Measurements from ENCODE around the gene RELA.
"Not testable (repeated sequence)": the region's sequence is repeated elsewhere in the genome, so short reads cannot be mapped to it uniquely, and the experiment has no call there.

The RELA gene

DNA sequence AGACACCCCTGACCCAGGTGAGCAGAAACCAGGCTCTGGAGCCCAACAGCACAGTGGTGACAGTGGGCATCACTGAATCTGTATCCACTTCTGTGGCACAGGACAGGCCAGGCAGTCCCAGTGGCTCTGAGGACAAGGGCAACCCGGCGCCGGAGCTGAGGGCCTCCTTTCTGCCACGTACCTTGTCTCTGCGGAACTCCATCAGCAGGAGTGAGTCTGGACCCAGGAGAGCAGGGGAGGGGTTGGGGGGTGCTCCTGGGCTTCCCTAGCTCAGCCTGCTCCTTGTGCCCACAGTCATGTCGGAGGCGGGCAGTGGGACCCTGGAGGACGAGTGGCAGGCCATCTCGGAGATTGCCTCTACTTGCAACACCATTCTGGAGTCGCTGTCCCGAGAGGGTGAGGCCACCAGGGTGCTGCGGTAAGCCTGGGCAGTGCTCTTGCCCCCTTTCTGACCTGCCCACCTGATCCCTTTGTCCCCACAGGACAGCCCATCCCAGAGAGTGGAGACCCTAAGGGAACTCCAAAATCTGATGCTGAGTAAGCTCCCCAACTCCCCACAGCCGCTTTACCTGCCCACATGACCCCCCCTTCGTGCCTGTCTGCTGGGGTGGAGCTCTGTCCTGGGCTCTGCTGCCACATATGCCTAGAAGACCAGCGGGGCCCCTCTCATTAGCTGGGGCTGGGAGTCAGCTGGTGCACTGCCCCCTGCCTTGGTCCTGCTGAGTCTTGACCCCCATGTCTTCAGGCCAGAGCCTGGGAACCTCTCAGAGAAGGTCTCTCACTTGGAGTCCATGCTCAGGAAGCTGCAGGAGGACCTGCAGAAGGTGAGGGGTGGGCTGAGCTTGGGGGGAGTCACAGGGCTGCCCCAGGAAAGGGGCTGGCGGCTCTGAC, 12.8 kb downstream of the RELA start:
- no peak for DNase-seq (ENCODE audit: low read depth in 4 of 4, low spot score in 1 of 4)

DNA sequence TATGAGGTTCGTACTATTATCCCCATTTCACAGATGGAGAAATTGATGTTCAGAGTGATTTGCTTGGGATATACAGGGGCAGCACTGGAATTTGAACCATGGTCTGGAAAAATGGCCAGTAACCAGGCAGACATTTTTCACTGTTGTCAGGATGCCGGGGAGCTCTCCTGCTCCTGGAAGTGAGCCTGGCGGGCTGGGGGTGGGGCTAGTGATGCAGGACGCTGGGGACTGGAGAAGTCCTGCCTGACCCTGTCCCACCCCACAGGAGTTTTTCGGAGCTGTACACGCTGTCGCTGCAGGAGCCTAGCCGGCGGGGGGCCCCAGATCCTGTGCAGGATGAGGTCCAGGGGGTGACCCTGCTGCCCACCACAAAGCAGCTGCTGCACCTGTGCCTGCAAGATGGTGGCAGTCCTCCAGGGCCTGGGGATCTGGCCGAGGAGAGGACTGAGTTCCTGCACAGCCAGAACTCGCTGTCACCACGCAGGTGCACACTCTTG, 13.7 kb downstream of the RELA start:
- DNase-seq (ENCODE audit: low read depth in 4 of 4, low spot score in 1 of 4): no peak

DNA sequence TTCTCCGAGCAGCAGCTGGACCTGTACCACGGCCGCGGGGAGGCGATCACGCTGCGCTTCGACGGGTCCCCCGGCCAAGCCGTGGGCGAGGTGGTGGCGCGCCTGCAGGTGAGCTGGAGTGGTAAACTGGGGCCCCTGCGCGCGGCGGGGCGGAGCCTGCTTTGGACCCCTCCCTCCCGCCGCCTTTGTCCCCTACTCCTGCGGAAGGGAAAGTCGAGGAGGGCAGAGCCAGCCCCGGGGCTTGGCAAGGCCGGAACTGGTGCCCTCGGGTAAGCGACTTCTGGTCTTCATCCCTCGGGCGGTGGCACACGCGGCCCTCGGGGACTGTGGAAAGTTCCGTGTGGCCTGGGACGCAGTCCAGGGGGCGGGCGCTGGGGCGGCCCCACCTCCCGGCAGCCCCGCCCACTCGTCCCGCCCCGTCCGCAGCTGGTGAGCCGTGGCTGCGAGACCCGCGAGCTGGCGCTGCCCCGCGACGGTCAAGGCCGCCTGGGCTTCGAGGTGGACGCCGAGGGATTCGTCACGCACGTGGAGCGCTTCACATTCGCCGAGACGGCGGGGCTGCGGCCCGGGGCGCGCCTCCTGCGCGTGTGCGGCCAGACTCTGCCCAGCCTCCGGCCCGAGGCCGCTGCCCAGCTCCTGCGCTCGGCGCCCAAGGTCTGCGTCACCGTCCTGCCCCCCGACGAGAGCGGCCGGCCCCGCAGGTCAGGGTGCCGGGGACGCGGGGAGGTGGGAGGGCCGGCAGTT, 15.6 kb downstream of the RELA start:
- DNase-seq (ENCODE audit: low read depth in 4 of 4, low spot score in 1 of 4): no peak

DNA sequence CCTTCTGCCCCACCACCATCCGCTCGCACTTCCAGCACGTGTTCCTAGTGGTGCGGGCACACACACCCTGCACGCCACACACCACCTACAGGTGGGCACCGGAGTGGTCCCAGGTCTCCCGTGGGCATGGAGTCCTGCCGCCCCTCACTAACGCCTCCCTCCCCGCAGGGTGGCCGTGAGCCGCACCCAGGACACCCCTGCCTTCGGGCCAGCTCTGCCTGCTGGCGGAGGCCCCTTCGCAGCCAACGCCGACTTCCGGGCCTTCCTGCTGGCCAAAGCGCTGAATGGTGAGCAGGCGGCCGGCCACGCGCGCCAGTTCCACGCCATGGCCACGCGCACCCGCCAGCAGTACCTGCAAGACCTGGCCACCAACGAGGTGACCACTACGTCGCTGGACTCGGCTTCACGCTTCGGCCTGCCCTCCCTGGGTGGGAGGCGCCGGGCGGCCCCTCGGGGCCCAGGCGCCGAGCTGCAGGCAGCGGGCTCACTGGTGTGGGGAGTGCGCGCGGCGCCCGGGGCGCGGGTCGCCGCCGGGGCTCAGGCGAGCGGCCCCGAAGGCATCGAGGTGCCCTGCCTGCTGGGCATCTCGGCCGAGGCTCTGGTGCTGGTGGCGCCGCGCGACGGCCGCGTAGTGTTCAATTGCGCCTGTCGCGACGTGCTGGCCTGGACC, 16.3 kb downstream of the RELA start:
- DNase-seq (ENCODE audit: low read depth in 4 of 4, low spot score in 1 of 4): no peak

DNA sequence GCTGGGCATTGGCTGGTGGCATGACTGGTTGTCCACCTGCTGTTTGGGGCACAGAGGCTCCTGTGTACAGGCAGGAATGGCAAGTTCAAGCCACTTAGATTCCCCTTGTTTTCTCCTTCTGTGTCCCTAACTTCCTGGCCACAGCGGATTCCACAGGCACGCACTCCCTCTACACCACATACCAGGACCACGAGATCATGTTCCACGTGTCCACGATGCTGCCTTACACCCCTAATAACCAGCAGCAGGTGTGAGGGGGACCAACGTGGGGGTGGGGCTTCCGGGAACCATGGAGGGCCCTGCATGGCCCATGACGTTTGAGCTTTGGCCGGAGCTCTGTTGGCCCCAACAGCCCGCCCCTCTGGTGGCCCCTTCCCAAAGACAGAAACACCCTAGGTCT, 17.0 kb downstream of the RELA start:
- DNase-seq (ENCODE audit: low read depth in 4 of 4, low spot score in 1 of 4): no peak

- no peak for DNase-seq (ENCODE audit: low read depth in 4 of 4, low spot score in 1 of 4)
These were observed 17.9 kb downstream of the RELA start for GRCh38 chr11:65644837-65645236.

DNA sequence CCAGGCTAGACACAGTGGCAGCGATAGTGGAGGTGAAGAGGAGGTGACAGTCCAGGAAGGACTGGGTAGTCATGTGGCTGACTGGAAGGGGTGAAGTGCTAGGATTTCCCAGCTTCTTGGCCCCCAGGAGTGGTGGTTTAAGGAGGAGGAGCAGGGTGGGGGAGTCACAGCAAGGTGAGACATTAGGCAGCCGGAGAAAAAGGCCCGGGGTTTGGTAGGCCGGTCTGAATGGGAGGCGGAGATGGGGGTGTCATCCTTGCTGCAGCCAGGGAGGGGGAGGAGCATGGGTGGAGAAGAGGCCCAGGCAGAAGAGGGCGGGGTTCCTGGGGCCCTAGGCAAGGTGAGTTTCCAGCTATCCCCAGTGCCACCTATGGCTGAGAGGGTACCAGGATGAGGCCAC, 18.7 kb downstream of the RELA start:
- no peak for DNase-seq (ENCODE audit: low read depth in 4 of 4, low spot score in 1 of 4)

- no peak for DNase-seq (ENCODE audit: low read depth in 4 of 4, low spot score in 1 of 4)
These were observed 20.6 kb downstream of the RELA start for GRCh38 chr11:65642014-65642671.

DNA sequence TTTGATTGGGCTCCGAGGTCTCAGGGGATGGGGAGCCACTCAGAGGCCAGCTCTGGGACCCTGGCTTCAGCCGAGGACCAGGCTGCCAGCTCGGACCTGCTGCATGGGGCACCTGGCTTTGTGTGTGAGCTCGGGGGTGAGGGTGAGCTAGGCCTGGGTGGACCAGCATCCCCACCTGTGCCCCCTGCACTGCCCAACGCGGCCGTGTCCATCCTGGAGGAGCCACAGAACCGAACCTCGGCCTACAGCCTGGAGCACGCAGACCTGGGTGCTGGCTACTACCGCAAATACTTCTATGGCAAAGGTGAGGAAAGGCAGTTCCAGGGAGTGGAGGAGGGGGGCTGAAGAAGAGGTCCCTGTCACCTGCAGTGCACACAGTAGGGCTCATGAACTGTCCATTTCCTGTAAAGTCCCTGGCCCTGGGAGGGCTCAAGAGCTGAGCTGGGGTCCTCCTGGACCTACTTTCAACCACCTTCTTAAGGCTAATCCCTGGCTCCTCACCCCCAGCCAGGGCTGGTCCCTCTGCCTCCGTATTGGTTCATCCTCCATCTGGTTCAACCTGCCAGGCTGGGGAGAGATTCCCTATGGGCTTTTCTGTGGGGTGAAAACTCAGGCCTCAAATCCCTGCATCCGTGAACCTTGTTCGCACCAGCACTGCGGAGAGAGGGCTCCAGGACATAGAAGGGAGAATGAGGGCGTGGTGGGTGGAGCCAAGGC, 21.3 kb downstream of the RELA start:
- DNase-seq (ENCODE audit: low read depth in 4 of 4, low spot score in 1 of 4): no peak

- DNase-seq (ENCODE audit: low read depth in 4 of 4, low spot score in 1 of 4): no peak
These were observed 22.0 kb downstream of the RELA start for GRCh38 chr11:65640483-65641296.

GRCh38 chr11:65639623-65640482, 22.9 kb downstream of the RELA start:
- DNase-seq (ENCODE audit: low read depth in 4 of 4, low spot score in 1 of 4): no peak

DNA sequence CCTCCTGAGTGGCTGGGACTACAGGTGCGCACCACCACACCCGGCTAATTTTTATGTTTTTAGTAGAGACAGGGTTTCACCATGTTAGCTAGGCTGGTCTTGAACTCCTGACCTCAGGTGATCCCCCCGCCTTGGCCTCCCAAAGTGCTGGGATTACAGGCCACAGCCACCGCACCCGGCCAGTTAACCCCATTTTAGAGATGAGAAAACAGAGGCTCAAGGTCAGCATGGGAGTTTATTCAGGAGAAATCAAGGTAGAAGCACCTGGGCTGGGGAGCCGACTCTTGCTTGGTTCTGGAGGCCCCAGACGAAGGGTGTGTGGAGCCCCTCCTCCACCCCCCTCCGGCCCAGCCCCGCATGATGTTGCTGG, 23.5 kb downstream of the RELA start:
- not testable (repeated sequence) for DNase-seq (ENCODE audit: low read depth in 4 of 4, low spot score in 1 of 4)

- DNase-seq (ENCODE audit: low read depth in 4 of 4, low spot score in 1 of 4): peak in 3 of 4 experiments; percentile 60 to 70 (median 67)
These were observed 24.8 kb downstream of the RELA start, which contains the start of gene SIPA1 for GRCh38 chr11:65637794-65638419. TSS of gene SIPA1 (plus strand) at chr11:65638101. CDS start at chr11:65640922, 2,821 bp downstream.

GRCh38 chr11:65637032-65637557, 25.6 kb downstream of the RELA start:
- DNase-seq (ENCODE audit: low read depth in 4 of 4, low spot score in 1 of 4): no peak

DNA sequence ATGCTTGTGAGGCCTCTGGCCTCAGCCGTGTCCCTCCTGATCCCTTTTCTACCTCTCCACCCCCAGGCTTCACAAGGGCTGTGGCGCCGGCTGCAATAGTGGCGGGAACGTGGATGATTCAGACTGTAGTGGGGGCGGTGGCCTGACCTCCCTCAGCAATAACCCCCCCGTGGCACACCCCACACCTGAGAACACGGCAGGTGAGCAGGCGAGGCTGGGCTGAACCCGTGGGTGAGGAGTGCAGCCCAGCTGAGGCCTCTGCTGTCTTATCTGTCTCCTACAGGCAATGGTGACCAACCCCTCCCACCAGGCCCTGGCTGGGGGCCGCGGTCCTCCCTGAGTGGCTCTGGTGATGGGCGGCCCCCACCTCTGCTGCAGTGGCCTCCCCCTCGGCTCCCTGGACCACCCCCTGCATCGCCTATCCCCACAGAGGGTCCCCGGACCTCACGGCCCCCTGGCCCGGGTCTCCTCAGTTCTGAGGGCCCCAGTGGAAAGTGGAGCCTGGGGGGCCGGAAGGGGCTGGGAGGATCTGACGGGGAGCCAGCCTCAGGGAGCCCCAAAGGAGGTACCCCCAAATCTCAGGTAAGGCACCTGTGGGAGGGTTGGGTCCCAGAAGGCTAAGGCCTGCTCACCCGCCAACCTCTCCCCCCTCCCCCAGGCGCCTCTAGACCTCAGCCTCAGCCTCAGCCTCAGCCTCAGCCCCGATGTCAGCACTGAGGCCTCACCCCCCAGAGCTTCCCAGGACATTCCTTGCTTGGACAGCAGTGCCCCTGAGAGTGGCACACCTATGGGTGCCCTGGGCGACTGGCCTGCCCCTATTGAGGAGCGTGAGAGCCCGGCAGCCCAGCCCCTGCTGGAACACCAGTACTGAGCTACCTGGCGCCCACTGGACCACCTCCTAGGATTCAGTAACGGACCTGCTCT, 26.3 kb downstream of the RELA start:
- no peak for DNase-seq (ENCODE audit: low read depth in 4 of 4, low spot score in 1 of 4)

- no peak for DNase-seq (ENCODE audit: low read depth in 4 of 4, low spot score in 1 of 4)
These were observed 27.6 kb downstream of the RELA start for GRCh38 chr11:65634905-65635731.

All from stimulated activated CD4-positive, alpha-beta T cell treated with anti-CD3 and anti-CD28 coated beads, Interleukin-1b, Interleukin-23, amount 100 ng/mL, for 24 hours (primary cell).